Islet precursor cell (in vitro differentiated cells): ENCODE measurements around the gene CUL9.

ENCODE experiments used
- DNase-seq: peaks from one replicate; pipeline ENCODE4 v3.0.0-alpha.2; 2018

The CUL9 gene

DNA sequence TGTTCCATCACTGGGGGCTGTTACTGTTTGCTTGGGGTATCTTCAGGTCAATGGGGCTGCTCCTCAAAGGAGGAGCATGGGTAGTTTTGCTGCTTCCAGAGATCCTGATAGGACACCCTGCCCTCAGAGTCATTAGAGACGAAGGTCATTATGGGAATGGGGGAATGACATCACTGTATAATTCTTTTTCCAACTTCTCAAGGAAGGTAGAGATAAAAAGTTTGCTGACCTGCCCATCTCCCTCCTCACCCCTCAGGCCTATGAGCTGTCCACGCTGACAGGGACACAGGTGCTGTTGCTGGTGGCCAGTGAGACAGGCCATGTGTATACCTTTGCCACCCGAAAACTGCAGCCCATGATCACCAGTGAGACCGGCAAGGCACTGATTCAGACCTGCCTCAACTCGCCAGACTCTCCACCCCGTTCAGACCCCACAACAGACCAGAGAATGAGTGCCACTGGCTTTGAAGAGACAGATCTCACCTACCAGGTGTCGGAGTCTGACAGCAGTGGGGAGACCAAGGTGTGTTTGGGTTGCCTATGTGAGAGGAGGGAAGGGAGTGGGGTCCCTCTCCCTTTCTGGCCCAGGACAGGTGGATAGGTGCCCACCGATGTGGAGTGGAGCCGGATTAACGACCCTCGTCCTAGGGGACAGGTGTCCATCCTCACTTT, 8.3 kb upstream of the CUL9 start:
- no peak for DNase-seq

DNA sequence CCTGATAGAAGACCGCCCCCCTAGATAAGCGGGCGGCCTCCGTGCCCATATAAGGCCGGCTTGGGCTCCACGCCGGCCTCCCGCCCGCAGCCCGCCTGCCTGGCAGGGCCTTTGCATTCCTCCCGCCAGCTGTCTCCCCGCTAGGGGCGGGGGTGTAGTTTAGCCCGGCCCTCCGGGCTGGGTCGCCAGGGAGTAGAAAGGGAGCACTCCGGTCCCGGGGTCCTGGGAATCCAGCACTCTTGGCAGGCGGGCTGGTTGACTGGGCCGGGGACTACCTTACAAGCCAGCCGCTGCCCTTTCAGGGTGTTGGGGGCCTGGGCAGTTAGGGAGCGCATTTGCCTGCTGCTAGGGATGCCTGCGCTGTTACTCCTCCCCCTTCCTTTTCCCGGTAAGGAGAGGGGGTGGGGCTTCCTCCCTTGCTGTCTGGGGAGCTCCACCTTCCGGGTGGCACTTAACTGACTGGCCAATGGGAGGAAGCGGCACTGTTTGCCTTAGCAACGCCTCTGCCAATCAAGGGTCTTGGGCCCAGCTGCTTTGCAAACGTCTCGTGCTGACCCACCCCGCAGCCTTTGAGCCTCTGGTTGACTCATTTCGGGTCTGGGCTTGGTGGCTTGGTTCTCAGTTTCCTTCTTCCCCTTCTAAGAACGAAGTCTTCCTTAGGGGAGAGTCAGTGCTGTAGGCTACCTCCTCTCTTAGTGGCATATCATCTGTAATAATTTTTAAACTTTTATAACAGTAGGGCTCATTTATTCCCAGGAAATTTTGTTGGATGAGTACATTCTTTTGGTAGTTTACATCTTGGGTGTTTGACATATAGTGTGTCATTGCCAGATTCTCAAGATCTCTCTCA, 7.5 kb upstream of the CUL9 start:
- DNase-seq = peak; percentile 100

DNA sequence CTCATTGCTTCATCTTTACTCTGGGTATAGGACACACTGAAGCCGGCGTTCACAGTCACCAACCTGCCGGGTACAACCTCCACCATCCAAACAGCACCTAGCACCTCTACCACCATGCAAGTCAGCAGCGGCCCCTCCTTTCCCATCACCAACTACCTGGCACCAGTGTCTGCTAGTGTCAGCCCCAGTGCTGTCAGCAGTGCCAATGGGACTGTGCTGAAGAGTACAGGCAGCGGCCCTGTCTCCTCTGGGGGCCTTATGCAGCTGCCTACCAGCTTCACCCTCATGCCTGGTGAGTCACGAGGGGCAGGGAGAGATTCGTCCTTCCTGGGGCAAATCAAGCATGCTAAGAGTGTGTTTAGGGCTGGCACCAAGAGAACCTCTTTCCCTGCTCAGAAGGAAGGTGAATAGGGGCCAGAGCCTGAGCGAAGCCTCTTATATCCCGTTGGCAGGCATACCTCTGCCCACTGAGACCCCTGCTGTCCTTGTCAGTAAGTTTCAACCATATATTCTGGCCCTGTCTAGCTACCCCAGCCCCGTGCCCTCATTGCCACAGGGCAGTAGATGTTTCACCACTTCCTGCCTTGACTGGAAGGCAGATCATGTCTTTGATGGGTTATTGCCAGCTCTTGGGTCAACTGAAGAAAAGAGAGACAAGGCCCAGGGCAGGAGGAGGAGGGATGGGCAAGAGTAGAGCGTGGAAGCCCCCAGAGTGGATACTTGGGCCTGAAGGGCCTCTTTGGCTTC, 6.1 kb upstream of the CUL9 start:
- DNase-seq = no peak

DNA sequence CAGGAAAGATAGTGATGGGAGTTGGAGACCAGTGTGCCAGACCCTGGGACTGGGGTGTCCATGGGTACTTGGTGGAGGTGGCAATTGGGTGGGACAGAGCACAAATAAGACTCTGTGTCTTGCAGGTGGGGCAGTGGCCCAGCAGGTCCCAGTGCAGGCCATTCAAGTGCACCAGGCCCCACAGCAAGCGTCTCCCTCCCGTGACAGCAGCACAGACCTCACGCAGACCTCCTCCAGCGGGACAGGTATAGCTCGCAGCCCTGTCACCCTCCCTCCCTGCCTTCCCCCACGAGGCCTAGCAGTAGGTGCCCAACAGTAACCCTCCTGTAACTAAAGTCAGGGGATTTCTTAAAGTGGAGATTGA, 5.6 kb upstream of the CUL9 start:
- no peak for DNase-seq

DNA sequence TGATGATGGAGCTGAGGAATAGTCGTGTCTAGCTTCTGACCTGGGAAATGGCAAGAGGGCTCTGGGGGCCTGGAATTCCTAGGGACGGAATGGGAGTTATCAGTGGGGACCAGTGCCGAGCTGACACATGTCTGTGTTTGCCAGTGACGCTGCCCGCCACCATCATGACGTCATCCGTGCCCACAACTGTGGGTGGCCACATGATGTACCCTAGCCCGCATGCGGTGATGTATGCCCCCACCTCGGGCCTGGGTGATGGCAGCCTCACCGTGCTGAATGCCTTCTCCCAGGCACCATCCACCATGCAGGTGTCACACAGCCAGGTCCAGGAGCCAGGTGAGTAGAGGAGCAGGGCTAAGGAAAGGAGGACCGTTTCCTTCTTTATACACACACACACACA, 3.8 kb upstream of the CUL9 start:
- DNase-seq = no peak

DNA sequence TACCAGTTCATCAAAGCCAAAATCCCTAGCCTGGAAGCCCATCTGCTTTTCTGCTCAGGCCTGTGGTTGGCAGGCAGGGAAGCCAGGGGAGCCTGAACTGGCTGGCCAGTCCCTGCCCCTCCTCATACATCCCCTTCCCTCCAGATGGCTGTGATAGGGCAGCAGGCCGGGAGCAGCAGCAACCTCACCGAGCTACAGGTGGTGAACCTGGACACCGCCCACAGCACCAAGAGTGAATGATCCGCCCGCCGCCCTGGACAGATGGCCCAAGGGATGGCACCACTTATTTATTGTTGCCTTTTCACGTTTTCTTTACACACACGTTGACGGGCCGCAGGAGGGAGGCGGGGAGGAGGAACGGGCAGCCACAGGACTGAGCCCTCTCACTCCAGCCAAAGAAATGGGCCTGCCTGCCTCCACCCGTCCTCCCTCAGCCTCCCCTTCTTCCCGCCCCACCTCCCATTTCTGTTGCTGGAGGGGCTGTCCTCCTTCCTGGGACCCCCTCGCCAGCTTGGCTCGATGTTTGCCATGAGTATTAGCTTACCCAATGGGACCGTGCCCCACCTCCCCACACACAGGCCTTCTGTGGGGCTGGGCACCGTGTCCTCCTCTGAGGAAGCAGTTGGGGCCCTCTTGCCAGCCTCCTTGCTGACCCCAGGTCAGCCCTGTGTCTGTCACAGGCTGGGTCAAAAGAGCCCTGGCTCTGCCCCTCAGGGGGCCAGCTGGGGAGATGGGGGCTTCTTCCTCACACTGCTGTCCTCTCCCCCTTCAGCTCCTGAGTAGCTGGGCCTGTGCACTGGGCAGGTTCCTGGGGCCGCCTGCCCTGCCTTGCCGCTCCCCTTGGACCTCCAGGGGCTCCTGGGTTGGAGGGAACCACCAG, 2.8 kb upstream of the CUL9 start:
- DNase-seq = peak; percentile 46

DNA sequence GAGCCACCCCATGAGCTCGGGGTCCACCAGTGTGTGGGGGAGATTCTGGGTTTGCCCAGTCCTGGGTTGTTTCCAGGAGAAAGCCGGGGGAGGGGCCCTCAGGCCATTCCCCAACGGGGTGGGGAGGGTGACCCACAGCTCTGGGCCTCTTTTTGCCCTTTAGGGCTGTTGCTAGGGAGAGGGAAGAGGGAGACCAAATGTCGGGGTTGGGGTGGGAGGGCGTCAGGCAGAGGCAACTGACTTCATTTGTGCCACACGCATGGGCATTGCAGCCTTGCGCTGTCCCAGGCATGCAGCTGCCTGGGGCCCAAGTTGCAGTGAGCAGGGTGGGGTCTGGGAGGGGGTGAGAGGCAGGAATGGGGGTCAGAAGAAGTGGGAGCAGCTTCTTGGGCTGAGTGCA, 1.9 kb upstream of the CUL9 start:
- DNase-seq = no peak

DNA sequence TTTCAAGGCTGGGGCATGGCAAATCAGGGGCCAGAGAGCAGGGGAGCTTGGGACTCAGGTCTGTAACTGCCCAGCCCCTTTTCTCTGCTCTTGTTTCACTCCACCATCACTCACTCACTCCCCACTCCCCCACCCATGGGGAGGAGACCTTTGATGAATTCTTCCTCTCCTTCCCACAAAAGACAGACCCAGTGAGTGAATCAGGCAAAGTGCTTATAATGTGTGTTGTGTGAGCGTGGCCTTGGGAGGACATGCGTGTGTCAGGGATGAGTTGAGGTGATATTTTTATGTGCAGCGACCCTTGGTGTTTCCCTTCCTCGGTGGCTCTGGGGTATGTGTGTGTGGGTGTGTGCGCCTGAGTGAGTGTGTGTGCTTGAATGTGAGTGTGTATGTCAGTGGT, 1.0 kb upstream of the CUL9 start:
- no peak for DNase-seq

DNA sequence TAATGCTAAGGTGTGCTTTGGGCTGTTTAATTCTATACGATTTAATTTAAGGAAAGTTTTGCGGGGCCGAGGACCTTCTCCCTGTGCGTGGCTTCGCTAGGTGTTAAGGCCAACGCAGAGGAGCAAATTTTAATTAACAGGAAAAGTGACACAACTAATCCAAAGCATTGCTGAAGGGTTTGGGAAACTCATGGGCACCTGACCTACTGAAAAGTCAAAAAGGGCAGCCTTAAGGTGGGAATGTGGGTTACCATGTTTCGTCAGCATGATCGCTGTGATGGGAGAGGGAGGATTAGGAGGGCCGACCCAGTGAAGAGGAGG, 415 bp upstream of the CUL9 start:
- DNase-seq = no peak

DNA sequence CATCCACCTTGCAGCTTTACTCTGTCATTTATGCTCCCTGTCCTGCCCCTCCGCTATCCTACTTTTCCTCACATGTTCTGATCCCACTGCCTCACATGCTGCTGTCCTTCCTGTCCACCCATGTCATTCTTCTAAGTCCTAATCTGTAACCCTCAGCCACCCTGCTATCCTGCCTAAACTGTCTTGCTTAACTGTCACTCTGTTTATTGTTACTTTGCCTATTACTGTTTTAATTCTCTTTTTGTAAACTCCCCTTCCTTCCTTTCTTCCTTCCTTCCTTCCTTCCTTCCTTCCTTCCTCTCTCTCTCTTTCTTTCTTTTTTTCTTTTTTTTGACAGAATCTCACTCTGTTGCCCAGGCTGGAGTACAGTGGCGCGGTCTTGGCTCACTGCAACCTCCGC, 1.4 kb downstream of the CUL9 start:
- no peak for DNase-seq

DNA sequence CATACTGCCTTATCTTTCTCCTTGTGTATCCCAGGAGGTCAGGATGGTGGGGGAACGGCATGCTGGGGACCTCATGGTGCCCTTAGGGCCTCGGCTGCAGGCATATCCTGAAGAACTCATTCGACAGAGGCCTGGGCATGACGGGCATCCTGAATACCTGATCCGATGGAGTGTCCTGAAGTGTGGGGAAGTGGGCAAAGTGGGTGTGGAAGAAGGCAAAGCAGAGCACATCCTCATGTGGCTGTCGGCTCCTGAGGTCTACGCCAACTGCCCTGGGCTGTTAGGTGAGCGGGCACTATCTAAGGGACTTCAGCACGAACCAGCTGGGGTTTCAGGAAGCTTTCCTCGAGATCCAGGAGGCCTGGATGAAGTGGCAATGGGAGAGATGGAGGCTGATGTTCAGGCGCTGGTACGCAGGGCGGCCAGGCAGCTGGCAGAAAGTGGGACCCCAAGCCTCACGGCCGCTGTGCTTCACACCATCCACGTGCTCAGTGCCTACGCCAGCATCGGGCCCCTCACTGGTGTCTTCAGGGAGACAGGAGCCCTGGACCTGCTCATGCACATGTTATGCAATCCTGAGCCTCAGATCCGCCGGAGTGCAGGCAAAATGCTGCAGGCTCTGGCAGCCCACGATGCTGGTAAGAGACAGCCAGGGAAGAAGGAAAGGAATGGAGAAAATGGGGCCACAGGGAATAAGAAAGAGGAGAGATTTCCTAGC, 2.4 kb downstream of the CUL9 start:
- no peak for DNase-seq

DNA sequence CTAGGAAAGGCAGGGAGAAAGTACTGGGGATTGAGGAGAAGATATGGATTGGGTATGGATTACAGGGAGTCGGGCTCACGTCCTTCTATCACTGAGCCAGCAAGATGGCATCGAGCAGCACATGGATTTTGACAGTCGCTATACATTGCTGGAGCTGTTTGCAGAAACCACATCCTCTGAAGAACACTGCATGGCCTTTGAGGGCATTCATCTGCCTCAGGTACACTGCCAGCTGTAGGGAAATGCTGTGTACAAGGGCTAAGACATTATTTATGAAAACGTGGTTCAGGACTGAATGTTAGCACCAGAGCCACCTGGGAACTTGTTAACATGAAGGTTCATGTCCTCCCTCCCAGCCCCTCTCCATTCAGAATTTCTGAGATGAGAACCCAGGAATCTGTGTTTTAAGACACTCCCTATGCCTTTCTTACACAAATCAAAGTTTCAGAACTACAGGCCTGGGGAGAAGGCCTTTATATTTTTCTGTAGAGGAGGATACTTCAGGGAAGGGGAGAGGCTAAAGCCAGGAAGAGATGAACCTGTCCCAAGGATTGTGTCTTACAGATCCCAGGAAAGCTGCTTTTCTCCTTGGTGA, 3.5 kb downstream of the CUL9 start:
- no peak for DNase-seq

DNA sequence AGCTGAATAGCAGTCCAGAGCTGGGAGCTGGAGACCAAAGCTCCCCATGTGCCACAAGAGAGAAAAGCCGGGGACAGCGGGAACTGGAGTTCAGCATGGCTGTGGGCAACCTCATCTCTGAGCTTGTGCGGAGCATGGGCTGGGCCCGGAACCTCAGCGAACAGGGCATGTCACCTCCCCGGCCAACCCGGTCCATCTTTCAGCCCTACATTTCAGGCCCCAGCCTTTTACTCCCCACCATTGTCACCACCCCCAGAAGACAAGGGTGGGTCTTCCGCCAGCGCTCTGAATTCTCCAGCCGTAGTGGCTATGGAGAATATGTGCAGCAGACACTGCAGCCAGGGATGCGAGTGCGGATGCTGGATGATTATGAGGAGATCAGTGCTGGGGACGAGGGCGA, 4.0 kb downstream of the CUL9 start:
- DNase-seq = peak; percentile 37

DNA sequence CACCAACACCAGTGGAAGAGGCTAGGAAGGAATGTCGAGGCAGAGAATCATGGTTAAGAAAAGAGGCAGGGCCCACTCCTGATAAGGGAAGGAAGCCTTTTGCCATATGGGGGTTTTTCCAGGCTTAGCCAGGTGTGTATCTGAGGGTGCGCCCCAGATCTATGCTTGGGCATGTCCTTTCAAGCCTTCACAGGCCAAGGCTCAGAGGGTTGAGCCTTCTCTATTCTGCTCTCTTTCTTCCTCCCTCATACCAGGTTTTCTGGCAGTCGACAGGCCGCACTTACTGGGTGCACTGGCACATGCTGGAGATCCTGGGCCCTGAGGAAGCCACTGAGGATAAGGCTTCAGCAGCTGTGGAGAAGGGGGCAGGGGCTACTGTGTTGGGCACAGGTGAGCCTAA, 4.7 kb downstream of the CUL9 start:
- no peak for DNase-seq

DNA sequence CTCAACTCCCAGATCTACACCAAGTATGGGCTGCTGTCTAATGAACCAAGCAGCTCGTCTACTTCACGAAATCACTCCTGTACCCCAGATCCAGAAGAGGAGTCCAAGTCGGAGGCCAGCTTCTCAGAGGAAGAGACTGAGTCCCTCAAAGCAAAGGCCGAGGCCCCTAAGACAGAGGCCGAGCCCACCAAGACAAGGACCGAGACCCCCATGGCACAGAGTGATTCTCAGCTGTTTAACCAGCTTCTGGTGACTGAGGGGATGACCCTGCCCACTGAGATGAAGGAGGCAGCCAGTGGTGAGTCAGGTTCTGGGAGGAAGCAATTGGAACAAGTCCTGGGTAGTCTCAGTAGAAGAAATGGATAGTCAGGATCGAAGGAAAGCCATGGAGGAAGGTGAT, 5.8 kb downstream of the CUL9 start:
- peak; percentile 34 for DNase-seq

DNA sequence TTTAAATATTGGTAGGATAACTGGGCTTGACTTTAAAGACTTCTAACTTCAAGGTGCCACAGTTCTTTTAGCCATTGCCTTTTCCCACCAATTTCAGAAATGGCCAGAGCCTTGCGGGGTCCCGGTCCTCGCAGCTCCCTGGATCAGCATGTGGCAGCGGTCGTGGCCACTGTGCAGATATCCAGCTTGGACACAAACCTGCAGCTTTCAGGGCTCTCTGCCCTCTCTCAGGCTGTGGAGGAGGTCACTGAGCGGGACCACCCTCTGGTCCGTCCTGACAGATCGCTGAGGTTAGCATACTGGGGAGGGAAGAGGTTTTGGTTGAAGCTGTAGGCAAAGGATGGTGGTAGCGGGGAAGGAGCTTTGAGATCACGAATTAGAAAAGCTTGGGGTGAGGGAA, 6.4 kb downstream of the CUL9 start:
- peak; percentile 45 for DNase-seq

DNA sequence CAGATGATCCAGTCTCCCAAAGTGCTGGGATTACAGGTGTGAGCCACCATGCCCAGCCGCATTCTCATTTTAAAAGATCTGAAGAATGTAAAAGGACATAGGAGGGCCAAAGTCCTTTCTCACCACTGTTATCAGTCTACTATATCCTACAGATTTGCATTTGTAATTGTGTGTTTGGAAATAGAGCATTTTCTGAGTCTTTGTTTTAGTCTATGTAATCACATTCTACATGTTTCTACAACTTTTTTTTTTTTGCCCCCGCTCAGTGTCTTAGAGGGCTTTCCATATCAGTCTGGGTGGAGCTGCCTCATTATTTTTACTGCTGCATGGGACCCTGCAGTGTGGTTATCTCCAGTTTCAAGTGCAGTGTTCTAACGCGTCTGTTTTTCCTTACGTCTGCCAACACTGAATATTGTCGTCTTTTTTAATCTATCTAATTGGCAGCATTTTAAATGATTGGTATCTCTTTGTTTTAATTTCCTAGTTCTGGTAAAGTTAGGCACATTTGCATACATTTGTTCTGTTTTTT, 7.8 kb downstream of the CUL9 start:
- peak; percentile 14 for DNase-seq

DNA sequence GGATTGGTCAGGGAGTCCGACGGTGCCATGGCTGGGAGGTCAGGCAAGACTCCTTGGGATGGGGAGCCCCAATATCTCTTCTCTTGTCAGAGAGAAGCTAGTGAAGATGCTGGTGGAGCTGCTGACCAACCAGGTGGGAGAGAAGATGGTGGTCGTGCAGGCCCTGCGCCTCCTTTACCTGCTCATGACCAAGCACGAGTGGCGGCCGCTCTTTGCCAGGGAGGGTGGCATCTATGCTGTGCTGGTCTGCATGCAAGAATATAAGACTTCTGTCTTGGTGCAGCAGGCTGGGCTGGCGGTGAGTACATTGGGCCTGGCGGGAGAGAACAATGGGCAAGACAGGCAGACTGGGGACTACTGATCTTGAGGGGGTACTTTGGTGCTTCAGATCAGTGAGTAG, 10.9 kb downstream of the CUL9 start:
- no peak for DNase-seq

DNA sequence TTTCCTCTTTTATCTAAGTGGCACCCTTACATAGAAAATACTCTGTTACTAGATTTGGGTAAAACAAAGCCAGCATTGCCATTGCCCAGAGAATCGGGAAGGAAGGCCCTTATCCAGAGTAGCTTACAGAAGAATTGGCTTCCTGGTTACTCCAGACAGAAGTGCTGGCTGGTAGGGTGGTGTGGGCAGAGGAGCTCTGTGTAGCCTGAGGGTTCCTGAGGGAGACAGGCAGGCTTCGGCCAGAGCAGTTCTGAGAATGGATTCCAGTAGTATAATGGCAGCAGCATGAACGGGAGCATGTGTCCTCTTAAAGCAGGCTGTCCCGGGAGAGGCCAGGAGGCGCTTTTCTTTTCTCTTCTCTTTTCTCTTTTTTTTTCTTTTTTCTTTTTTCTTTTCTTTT, 11.9 kb downstream of the CUL9 start:
- peak; percentile 82 for DNase-seq

DNA sequence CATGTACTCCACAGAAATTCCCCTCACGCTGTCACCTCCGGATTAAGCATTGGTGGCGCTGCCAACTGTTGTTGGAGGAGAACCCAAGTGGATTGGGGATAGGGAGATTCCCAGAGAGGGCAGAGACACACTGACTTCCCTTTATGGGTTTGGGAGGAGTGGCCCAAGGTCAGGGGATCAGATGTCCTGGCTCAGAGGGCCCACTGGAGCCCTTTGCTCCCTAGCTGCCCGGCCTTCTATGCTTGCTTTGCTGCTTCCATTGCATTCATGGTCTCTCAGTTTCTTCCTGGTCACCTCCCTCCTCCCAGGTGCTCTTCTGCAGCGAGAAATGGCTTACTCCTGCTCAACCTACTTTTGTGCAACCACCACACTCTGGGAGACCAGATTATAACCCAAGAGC, 14.3 kb downstream of the CUL9 start:
- DNase-seq = no peak

DNA sequence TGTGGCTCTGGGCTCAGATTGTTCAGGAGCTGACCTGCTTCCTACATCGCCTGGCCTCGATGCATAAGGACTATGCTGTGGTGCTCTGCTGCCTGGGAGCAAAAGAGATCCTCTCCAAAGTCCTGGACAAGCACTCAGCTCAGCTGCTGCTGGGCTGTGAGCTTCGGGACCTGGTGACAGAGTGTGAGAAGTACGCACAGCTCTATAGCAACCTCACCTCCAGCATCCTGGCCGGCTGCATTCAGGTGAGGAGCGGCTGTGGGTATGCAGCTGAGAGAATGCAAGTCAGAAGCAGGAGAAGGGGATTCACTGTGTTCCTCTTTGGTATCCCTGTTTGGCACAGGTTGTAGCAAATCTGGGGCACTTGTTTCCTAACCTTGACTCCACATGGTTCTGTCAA, 17.9 kb downstream of the CUL9 start:
- no peak for DNase-seq

DNA sequence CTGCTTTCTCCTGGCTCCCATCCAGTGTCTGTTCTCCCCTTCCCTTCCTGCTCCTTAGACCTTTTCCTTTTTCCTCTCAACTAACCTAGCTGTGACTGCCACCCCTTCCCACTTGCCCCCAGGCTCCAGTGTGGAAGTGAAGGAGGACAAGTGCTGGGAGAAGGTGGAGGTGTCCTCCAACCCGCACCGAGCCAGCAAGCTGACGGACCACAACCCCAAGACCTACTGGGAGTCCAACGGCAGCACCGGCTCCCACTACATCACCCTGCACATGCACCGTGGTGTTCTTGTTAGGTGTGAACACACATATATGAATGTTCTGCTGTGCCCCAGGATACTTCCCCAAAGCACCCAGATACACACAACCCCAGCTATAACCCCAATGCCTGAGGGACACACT, 18.5 kb downstream of the CUL9 start:
- no peak for DNase-seq
